H1 (cell line): ENCODE data around the gene APMAP. TPM values are rescaled to one million over a fixed set of nuclear protein-coding genes. Genes with fewer than 3 reads are reported as not detected.

Experiments used
- BCL11A ChIP-seq, 2 experiments: IDR thresholded peaks; one replicate each; pipeline ENCODE4 v1.6.1; 2011; ENCODE audit warnings: low read depth in 2 of 2, low read length in 2 of 2, mild to moderate bottlenecking in 2 of 2
- KDM1A ChIP-seq: fragments of 200-600, 300-600 bp; sonication (generic); IDR thresholded peaks from 2 replicates; pipeline ENCODE4 v1.7.1; 2016; ENCODE audit warnings: mild to moderate bottlenecking, low read length, borderline replicate concordance
- polyA plus RNA-seq, 7 experiments: library from polyadenylated mRNA; depleted of rRNA in 3 of 7; stranded (reverse) in 5 of 7; unstranded in 2 of 7; fragments of >200 nt in 5 of 7; fragments of 200-250 nt in 2 of 7; gene quantifications; 1 replicate in 5 of 7; 2 replicates in 1 of 7; 4 replicates in 1 of 7; pipeline versions ENCODE4 v1.2.1 to v1.2.3, GENCODE V29; 2011 to 2013; ENCODE audit warnings: missing spikeins in 2 of 7, mixed read lengths in 2 of 7
- total RNA-seq: library from RNA; stranded (reverse); fragmentation: NEBNext Ultra II Directional; extraction: Animal tissue kit (Norgen Biotek cat#: 25700); gene quantifications from 2 replicates; pipeline ENCODE4 v1.2.1, GENCODE V29; 2021

The APMAP gene
- total and polyA plus RNA-seq, 2 of the 8 experiments (the other 6 are each of a cell fraction or from before 2014, with no cell fraction given) = 31.3 to 66.0 TPM

DNA sequence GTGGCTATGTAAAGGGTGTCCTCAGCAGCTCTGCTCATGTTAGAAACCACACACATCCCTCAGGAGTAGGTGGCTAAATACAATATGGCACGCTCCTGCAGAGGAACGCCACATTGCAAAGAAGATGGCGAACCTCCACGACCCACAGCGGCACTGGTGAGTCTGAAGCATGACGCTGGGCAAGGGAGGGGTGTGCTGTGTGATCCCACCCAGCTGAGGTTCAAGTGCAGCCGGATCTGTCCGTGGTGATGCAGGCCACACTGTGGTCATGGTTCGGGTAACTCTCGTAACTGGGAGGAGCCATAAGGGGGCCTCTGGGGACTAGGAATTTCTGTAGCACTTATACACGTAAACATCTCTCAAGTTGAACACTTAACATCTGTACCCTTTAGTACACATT lies 23.4 kb upstream of the APMAP start (continued):
- TF ChIP-seq KDM1A (no peak), BCL11A (IDR thresholded peaks at IDR 0.05; ENCODE audit: low read depth in 2 of 2, low read length in 2 of 2) (no peak)
